ENCODE data around the gene SCGB2B2.
A peak's percentile ranks its signal among the peaks of the same experiment; 100 is the strongest.
"Not testable (repeated sequence)": the region's sequence is repeated elsewhere in the genome, so short reads cannot be mapped to it uniquely, and the experiment has no call there.

Gene SCGB2B2

DNA sequence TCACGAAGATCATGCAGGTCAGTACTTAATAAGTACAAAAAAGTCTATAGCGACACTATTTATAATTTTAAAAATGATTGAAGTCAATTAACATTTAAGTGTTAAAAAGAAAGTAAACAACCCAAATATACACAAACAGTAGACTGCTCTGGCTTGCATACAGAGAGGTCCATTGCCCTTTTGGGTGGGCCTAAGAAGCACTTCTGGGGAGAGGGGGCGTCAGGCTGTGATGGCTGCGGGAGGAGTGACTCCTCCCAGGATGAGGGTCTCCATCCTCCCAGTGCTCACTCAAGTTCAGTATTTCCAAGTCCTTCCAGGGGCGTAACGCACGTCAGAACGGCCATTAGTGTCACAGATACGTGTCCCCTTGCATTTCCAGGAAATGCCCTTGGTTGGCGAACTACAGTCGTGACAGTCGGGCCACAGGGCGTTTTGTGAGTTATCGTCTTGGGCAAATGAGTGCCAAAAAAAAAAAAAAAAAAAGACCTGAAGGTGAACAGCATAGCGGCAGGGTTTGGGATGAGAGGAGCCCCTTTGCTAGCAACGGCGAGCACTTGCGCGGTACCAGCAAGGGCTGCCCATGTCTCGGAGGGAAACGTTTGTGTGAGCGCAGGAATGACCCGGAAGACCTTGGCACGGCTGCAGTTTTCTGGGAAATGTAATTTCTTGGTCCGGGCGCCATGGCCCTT lies at the start of gene SCGB2B2:
TSS of gene SCGB2B2 (minus strand) at position 463 of the 689 bp plus-strand sequence. CDS start 82,596 bp downstream, outside the sequence.
- peak; percentile 98 for DNase-seq

DNA sequence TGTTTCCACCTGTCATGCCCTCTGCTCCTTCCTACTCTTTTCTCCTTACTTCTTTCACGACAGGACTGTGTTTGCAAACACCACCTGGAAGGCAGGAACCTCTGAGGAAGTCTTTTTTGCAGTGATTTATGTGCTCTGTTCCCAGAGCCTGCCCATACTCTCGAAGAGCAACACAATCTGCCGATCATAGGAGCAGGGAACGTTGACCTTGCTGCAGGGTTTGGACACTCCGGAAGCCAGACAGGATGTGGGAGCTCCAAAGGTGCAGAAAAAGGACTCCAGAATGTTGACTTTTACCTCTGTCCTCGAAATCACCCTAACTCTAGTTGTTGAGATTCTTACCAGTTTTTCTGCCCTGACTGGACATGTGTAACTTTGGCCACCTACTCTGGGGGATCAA lies 48.4 kb upstream of the SCGB2B2 start:
- DNase-seq: no peak

DNA sequence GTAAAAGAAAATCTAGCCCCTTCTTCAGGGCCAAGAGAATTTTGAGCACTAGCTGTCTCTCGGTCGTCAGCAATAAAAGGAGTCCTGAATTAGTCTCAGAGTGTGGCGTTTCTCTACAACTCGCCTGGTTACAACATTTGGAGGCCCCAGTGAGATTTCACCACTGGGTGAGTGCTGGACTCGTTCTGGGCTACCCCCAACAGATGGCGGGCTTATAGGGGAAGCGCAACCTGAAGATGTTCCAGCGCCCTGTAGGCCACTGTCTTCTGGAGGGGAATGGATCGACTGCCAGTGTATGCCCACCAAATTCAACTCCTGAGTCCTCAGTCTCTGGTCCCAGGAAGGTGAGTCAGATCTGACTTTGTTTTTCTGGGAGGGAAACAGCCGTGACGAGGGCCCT lies 45.4 kb upstream of the SCGB2B2 start:
- DNase-seq: no peak

GRCh38 chr19:34715357-34715756 lies 38.4 kb upstream of the SCGB2B2 start:
- no peak for DNase-seq

- DNase-seq: no peak
Measured at GRCh38 chr19:34713262-34713637, 36.3 kb upstream of the SCGB2B2 start.

DNA sequence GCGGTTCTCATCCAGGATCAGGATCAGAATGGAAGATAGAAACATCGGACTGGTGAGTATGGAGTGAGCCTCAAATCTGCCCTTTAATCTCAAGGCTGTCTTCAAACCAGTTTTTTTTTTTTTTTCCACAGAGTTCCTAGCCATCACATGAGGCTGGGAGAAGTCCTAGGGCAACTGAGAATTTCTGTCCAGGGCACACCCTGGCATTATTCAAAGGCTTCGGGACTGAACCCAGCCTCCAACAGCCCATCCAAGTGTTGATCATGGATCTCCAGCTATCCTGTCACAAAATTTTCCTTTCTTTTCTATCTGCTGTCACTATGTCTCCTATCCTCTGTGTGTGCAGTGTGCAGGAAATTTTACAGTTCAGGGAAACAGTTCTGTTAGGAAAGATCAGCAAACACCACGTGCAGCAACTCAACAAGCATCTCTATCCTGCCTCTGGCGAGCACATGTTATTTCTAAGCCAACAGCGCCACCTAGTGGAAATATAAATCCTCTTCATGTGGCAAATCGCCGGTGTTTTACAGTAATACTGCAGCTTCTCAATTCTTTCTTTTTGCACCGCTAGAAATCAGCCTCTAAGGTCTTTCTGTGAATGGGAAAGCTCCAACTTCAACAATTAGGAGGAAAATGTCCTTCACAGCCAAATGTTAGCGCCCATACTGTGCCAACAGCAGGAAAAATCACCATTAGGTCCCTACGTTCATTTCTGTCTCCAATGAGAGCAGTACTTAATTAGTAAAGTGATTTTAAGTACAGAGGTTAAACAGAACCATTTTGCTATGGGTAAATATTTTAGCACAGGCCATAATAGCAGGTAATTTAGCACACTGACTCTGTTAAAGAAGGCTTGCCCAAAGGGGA lies 35.7 kb upstream of the SCGB2B2 start:
- peak; percentile 91 for DNase-seq

- peak; percentile 95 for DNase-seq
Measured at GRCh38 chr19:34711890-34712289, 34.9 kb upstream of the SCGB2B2 start.

DNA sequence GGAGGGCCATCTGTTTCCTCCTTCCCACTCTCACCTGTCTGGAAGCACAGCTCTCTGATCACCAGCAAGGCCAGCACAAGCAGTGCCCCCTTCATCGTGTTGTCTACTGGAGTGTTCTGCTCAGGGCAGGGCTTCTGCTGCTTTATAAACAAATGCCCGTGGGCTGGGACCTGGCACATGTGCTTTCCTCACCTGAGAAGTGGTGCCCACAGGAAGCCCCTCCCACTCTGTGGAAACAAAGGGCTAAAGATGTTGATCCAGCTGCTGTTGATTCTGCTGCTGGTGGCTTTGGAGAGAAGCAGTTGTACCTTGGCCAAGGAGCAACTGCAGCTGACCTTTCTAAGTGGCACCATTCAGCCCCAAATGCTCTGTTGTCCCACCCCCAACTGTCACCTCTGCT lies 30.7 kb upstream of the SCGB2B2 start:
- no peak for DNase-seq

DNA sequence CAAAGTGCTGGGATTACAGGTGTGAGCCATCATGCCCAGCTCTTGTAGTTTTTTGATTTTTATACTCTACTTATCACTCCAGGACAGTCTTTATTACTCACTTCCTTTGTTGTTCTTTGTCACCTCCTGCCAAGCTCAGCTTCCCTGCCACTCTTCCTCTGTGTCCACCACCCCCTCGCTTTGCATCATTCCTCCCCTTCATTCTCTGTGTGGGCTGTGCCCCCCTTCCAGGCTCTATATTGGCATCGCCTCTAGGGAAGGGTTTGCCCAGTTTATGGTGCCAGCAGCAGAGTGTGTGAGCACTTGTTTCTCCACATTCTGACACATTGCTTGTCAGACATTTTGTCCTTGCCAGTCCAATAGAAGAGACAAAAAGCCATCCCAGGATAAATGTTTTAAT lies 15.6 kb upstream of the SCGB2B2 start:
- DNase-seq: peak; percentile 61

GRCh38 chr19:34690372-34690771 lies 13.4 kb upstream of the SCGB2B2 start:
- no peak for DNase-seq

DNA sequence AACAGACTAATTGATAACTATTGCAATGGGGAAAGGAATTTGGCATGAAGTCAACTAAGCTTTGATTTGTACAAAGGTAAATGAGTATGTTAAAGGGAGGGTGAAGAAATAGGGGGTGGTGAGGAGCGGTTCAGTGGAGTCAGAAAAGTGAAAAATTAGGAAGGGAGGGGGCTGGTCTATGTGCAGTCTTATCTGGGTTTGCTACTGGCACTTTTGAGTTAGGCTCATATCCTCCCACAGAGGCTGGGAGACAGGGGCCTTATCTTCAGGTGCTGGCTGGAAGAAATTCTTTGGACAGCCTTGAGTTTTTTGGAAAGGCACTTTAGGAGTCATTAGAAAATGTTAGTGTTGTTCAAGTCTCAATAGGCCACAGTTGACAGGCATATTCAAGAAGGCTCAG lies 11.6 kb upstream of the SCGB2B2 start:
- no peak for DNase-seq

- no peak for DNase-seq
Measured at GRCh38 chr19:34687348-34687747, 10.4 kb upstream of the SCGB2B2 start.

DNA sequence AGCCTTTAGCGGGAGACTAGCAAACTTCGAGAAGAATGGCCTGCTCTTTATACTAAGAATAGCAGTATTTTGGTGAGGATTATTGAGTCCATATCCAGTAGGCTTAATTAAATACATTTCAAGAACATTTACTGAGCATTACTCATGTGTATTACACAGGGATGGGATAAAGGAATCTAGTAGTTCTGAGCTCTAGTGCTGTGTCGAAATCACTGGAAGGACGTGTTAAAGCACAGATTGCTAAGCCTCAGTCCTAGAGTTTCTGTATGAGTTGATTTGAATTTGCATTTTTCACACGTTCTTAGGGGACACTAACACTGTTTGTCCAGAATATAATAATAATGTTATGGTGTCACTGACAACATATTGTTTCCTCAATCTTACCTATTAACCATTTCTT lies 9.5 kb upstream of the SCGB2B2 start:
- no peak for DNase-seq

DNA sequence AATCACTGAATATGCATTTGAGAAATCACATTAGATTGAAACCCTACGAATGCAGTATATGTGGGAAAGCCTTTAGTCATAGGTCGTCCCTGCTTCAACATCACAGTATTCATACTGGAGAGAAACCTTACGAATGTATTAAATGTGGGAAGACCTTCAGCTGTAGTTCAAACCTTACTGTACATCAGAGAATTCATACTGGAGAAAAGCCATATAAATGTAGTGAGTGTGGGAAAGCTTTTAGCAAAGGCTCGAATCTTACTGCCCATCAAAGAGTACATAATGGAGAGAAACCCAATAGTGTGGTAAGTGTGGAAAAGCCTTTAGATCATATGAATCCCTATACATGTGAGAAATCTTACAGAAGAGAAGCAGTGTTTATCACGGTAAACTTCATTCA lies 8.3 kb upstream of the SCGB2B2 start:
- not testable (repeated sequence) for DNase-seq

- DNase-seq: no peak
Measured at GRCh38 chr19:34681478-34681877, 4.5 kb upstream of the SCGB2B2 start.

DNA sequence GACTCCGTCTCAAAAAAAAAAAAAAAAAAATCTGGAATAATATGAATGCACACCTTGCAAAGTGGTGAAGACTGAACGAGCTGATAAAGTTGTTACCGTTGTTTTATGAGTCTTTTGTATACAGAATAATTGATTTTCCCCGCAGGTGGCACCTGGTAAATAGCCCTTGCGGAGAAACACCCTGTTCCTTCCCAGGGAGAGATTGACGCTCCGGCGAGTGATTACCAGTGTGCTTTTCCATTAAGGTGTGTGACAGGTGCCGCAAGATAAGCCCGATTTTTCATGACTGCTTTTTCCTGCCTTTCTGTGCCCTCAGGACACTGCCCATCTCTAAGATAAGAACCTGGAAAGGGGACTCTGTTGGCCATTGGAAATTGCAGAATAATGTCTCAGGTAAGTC lies 1.5 kb upstream of the SCGB2B2 start:
- DNase-seq: no peak

GRCh38 chr19:34678085-34678412 lies 1.1 kb upstream of the SCGB2B2 start:
- DNase-seq: no peak

DNA sequence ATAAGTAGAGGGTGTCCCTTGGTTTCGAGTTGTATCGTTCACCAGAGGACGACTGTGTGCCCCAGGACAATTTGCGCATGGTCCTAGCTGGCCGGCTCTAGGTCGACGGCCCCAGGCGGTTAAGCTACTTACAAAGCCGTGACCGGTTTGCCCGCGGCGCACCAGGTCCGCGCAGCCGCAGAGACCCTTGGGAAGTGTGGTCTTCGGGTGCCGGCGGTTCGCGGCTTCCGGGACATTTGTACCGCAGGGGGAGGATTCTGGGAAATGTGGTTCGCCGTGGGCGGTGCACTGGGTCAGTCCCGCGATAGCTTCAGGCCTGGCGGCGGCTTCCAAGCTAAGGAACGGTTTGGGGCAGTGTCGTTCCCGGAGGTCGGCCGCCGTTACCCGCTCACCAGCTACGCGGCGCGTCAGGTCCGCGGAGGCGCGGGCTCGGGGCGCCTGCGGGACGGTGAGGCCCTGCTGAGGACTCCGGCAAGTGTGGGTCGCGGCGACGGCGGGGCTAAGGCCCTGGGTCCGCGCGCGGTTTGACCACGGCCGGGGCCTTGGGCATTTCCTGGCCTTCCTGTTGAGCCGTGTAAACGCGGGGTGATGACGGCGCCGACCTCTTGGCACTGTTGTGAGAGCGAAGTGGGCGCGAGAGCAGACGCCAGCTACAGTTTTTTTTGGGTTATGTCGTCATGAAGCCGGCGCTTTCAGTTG lies 576 bp upstream of the SCGB2B2 start, which contains the start of gene ZNF302:
TSS of gene ZNF302 (plus strand) at position 293 of the 699 bp plus-strand sequence. CDS start 1,127 bp downstream, outside the sequence.
- peak; percentile 98 for DNase-seq

DNA sequence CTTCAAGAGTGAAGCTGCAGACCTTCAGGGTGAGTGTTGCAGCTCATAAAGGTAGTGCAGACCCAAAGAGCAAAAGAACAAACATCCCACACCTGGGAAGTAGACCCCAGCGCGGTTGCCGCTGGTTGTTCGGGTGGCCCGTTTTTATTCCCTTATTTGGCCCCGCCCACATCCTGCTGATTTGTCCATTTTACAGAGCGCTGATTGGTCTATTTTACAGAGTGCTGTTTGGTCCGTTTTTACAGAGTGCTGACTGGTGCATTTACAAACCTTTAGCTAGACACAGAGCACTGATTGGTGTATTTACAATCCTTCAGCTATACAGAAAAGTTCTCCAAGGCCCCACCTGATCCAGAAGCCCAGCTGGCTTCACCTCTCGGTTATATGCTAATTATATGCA lies 1.0 kb downstream of the SCGB2B2 start:
- DNase-seq: no peak

- no peak for DNase-seq
Measured at GRCh38 chr19:34675250-34675649, 1.7 kb downstream of the SCGB2B2 start.

- DNase-seq: no peak
Measured at GRCh38 chr19:34673590-34673989, 3.4 kb downstream of the SCGB2B2 start.

DNA sequence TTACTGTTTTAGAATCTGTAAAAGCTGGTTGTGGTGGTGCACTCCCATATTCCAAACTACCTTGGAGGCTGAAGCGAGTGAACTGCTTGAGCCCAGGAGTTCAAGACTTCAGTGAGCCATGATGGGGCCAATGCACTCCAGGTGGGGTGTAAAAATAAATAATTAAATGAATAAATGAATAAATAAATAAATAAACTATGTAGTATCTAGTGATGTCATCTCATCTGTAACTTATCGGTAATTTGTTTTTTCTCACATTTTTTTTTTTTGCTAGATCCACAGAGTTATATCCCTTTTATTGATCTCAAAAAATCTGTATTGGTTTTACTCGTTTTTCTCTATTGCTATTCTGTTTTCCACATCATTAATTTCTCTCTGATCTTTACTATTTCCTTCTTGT lies 5.0 kb downstream of the SCGB2B2 start:
- no peak for DNase-seq

DNA sequence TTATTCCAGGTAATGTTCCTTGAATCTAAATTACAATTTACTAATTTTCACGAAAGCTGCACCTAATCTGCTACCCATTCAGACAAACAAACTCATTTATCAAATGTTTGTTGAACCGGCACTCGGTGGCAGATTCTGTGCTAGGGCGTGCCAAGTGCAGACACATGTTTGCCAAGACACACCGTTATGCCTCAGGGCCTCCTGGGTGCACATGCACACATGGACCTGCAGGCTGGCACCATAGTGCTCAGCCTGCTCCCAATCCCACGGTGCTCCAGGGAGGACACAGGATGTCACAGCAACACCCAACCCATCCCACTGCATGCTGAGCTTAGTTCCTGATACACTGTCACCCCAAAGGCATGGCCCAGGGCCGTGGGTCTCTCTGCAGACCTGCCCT lies 7.7 kb downstream of the SCGB2B2 start:
- DNase-seq: peak; percentile 42

- DNase-seq: peak; percentile 10
Measured at GRCh38 chr19:34668690-34669089, 8.3 kb downstream of the SCGB2B2 start.
